ENCODE measurements around the gene GNL1.

The GNL1 gene

GRCh38 chr6:30547454-30547853, 8.8 kb downstream of the GNL1 start:
- TF ChIP-seq, protein P1, sequence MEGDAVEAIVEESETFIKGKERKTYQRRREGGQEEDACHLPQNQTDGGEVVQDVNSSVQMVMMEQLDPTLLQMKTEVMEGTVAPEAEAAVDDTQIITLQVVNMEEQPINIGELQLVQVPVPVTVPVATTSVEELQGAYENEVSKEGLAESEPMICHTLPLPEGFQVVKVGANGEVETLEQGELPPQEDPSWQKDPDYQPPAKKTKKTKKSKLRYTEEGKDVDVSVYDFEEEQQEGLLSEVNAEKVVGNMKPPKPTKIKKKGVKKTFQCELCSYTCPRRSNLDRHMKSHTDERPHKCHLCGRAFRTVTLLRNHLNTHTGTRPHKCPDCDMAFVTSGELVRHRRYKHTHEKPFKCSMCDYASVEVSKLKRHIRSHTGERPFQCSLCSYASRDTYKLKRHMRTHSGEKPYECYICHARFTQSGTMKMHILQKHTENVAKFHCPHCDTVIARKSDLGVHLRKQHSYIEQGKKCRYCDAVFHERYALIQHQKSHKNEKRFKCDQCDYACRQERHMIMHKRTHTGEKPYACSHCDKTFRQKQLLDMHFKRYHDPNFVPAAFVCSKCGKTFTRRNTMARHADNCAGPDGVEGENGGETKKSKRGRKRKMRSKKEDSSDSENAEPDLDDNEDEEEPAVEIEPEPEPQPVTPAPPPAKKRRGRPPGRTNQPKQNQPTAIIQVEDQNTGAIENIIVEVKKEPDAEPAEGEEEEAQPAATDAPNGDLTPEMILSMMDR (IDR thresholded peaks at IDR 0.05; ENCODE audit: low read depth, low read length, missing control alignments) = no peak
- Histone ChIP-seq H3K4me3 (ENCODE audit: low read depth, low read length) (no peak overlapping the region), H3K27me3 (replicated peaks) (no peaks in the 10 kb centered on the region), H3K27ac (no peak overlapping the region), H3K36me3 (replicated peaks) (peaks cover 44% of the 10 kb centered on the region)
- no peak for DNase-seq
- in situ Hi-C loops (cut with HindIII; ENCODE audit: low pct_ligation_motif_present, low sequenced_read_pairs) = no loop called here

DNA sequence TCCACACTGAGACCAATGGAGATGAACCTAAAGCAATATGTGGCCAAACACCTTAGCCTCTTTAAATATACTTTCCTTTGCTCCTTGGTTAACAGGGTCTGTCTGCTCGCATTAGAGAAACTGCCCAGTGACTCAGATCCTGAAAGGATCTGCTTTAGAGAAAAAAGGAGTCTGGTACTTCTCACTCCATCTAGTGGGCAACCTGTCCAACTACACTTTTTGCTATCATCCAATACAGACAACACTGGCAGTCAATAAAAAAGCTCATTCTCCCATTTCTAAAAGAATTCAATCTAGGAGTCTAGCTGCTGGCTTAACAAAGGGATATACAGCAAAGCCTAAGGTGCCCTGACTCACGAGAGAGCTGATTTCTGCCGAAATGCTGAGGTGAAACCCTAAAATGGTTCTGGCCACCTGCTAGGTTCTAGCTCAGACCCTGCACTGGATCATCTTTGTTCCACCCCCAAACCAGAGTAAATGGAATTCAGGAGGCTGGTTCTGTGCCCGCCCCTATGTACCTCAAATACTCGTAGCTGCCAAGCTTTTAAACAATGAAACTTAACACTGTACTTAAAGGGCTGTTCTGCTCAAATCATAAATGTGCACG, 11.5 kb downstream of the GNL1 start:
- TF ChIP-seq, protein P1 (IDR thresholded peaks at IDR 0.05; ENCODE audit: low read depth, low read length, missing control alignments) = peak; percentile 72
- peaks cover 25% of the 10 kb centered on the region for H3K36me3 ChIP-seq (replicated peaks)
- no peak overlapping the region for H3K27ac ChIP-seq
- H3K27me3 ChIP-seq (replicated peaks) = no peaks in the 10 kb centered on the region
- H3K4me3 ChIP-seq (ENCODE audit: low read depth, low read length) = no peak overlapping the region
- DNase-seq = peak; percentile 57
- in situ Hi-C loops (cut with HindIII; ENCODE audit: low pct_ligation_motif_present, low sequenced_read_pairs) = no loop called here

DNA sequence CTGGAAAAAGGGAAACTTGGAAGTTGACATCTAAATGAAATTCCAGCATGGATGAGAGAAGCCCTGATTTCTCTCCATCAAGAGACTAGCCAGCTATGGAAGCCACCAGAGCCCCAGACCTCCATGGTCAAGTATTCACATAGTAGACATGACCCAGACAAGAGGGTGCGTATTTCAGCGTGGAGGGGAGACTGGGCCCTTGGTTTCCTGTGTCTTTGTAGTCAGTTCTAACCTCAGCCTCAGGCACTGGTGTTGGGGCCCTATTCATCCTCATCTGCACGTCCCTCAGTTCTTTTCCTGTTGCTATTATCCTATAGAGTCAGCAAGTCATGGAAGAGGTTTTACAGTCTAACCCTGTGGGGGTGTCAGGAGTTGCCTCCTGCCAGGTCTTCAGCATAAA, 12.5 kb downstream of the GNL1 start:
- DNase-seq = no peak
- no peak overlapping the region for H3K27ac ChIP-seq
- in situ Hi-C loops (cut with HindIII; ENCODE audit: low pct_ligation_motif_present, low sequenced_read_pairs) = no loop called here
- no peaks in the 10 kb centered on the region for H3K27me3 ChIP-seq (replicated peaks)
- H3K4me3 ChIP-seq (ENCODE audit: low read depth, low read length) = no peak overlapping the region
- peaks cover 22% of the 10 kb centered on the region for H3K36me3 ChIP-seq (replicated peaks)
- TF ChIP-seq, protein P1 (IDR thresholded peaks at IDR 0.05; ENCODE audit: low read depth, low read length, missing control alignments) = no peak

GRCh38 chr6:30542915-30543314, 13.4 kb downstream of the GNL1 start:
- no peak overlapping the region for H3K27ac ChIP-seq
- TF ChIP-seq, protein P1 (IDR thresholded peaks at IDR 0.05; ENCODE audit: low read depth, low read length, missing control alignments) = peak; percentile 39
- peak; percentile 28 for DNase-seq
- in situ Hi-C loops (cut with HindIII; ENCODE audit: low pct_ligation_motif_present, low sequenced_read_pairs) = no loop called here
- peaks cover 19% of the 10 kb centered on the region for H3K36me3 ChIP-seq (replicated peaks)
- H3K27me3 ChIP-seq (replicated peaks) = no peaks in the 10 kb centered on the region
- no peak overlapping the region for H3K4me3 ChIP-seq (ENCODE audit: low read depth, low read length)

DNA sequence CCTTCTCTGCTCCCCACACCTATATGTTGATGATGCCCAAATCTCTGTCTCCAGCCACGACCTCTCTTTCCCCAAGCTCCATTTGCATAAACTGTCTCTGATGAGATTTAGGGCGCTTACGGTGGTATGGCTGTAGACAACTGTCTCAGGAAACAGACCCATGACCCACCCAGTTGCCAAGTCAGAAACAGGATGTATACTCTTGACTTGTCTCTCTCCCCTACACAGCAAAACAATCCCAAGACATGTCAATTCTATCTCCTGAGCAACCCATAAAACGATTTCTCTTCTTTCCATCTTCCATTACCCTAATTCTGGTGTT, 13.9 kb downstream of the GNL1 start:
- no peak for DNase-seq
- in situ Hi-C loops (cut with HindIII; ENCODE audit: low pct_ligation_motif_present, low sequenced_read_pairs) = no loop called here
- TF ChIP-seq, protein P1 (IDR thresholded peaks at IDR 0.05; ENCODE audit: low read depth, low read length, missing control alignments) = no peak
- H3K27ac ChIP-seq = no peak overlapping the region
- H3K27me3 ChIP-seq (replicated peaks) = no peaks in the 10 kb centered on the region
- H3K4me3 ChIP-seq (ENCODE audit: low read depth, low read length) = no peak overlapping the region
- peaks cover 17% of the 10 kb centered on the region for H3K36me3 ChIP-seq (replicated peaks)

All from brain microvascular endothelial cell (primary cell).